NCI-H748 (cell line): ENCODE results near the gene PIGS.
"Not testable (repeated sequence)": the region's sequence is repeated elsewhere in the genome, so short reads cannot be mapped to it uniquely, and the experiment has no call there.

ENCODE experiments used
- DNase-seq: peaks from one replicate; lab custom pipeline; 2025; ENCODE audit not compliant: unreplicated experiment; lab: John Stamatoyannopoulos, UW

Gene PIGS

DNA sequence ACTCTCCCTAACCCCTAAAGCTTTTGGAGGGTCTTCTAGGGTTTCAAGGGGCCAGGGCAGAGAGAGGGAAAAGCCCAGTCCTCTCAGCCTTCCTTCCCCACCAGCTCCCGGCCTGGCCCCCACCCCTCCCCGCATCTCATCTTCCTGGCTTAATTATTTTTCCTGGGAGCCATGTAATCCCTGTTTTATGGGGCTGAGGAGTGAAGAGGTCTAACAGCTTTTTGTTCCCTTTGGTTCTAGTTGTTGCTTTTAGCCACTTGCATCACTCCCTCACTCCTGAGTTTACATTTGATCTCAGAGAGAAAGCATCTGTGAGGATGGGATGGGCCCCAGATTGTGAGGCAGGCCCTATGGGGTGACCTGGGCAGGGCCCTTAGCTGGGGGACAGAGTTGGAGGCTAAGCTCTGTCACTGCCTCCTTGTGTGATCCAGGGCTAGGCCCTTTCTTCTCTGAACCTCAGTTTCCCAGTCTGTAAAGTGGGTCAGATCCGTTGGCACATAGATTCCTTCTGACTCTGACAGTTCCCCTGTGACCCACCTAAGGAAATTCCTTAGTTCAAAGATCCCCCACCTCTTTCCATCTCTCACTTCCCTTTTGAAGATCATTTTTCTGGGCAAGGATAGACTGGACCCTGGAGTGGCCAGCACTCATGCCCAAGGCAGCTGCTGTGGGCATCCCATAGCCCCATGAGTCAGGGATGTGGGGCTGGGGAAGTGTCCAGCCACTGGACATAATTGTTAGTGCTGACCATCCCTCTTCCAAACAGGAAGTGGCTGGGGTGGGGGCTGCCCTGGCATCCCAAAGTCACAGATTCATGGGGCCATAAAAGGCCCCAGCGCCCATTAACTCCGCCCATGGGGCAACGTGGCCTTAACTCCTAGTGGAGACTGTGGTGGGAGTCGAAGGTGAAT, 39.0 kb downstream of the PIGS start:
- no peak for DNase-seq

DNA sequence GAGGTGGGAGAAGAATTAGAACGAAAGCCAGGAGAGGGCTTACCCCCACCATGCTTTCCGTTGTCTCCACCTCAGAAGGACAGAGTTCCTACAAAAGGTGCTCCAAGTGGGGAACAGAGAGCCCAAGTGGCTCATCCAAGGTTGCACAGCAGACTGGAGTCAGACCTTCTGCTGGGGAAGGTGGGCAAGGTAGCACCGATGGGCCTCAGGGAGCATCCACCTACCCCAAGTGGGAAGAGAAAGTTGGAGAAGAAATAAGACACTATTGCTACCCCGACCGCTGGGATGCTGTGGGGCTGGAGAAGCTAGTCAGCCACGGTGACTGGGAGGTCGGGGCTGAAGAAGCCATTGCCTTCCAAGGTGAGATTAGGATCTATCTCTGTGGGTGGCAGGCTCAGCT, 40.4 kb downstream of the PIGS start:
- no peak for DNase-seq

DNA sequence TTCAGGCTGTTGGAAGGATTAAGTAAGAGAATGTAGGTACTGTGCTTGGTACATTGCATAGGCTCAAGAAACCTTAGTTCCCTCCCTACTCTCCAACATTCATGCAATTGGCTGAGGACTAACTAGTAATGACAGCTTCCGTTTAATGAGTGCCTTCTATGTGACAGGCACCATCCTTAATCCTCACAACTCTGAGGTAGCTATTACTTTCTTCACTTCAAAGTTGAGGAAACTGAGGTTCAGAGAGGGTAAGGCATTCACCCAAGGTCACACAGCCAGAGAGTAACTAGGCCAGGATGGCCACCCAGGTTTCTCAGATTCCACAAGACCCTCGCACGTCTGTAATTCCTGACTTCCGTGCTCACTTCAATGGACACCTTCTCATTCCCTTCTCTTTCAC, 41.1 kb downstream of the PIGS start:
- no peak for DNase-seq

DNA sequence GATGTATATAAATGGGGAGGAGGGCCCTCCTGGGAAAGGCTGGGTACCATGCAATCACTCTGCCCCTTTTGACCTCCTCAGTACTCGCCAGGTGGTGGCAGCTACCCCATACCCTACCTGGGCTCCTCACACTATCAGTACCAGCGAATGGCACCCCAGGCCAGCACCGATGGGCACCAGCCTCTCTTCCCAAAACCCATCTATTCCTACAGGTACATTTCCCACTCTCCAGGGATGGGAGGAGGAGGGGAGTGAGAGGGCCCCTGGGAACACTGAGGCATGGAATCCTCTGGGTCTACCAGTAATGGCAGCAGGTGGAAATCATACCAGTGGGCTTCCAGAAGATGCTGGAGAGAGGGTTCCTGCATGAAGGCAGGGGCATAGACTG, 42.3 kb downstream of the PIGS start:
- no peak for DNase-seq

DNA sequence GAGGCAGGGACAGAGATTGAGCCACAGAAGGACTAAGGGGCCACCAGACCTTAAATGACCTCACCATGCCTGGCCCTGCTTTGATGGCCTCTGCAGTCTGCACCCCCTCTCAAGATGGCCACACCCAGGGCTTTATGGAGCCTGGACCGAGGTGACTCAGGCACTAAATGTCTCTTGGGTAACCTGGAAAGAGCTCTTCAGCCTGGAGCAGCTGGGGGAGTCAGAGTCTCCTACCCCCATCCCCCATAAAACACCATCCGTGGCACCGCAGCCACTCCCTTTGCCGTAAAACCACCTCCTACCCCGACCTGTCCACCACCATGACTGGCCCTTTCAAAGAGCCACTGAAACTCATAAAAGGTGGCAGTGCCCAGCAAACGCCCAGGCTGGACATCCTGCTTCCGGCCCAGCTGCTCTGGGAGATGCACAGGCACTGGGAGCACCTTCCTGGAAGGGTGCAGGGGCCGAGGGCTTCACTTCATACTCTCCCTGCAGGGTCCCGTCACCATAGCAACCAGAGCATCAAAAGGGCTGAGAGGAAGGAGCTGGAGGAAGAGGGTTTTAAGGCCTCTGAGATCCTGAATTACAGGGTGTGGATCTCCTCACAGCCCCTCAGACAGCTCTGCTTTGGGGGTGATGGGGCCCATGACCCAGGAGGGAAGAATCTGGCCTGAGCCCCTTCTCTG, 42.9 kb downstream of the PIGS start:
- peak; percentile 16 for DNase-seq

DNA sequence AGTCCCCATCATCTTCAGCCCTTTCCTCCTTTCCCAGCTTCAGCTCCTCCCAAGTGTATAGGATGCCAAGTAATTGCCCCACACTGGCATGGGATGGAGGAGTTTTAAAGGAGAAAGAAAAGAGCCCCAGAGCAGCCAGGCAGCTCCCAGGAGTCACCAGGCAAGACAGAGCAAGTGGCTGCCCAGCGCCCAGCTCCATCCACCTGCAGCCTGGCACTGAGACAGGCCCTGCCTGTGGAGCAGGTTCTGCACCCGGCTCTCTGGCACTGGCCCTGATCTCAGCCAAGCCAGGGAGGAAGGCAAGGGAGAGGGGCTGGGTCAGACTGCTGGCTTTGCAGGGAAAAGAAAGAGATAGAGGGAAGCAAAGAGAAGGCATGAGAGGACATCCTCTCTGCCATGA, 43.5 kb downstream of the PIGS start:
- DNase-seq: no peak

DNA sequence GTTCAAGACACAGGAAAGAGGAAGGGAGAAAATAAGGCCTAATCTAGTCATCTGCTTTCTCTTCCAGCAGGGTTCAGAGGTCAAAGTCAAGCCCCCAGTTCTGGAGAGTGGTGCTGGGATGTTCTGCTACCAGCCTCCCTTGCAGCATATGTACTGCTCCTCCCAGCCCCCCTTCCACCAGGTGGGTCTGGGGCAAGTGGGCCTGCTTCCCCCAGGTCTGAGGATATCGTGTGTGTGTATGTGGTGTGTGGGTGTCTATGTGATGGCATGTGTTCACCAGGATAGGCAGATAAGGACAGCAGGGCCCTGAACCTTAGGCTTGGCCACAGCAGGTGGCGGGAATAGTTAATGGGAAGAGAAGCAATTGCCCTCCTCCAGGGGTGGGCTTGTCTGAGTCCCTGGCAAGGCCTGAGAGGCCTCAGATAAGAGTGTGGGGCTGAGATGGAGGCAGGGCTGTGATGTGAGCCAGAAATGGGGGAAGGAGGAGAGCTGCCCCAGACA, 44.1 kb downstream of the PIGS start:
- no peak for DNase-seq

DNA sequence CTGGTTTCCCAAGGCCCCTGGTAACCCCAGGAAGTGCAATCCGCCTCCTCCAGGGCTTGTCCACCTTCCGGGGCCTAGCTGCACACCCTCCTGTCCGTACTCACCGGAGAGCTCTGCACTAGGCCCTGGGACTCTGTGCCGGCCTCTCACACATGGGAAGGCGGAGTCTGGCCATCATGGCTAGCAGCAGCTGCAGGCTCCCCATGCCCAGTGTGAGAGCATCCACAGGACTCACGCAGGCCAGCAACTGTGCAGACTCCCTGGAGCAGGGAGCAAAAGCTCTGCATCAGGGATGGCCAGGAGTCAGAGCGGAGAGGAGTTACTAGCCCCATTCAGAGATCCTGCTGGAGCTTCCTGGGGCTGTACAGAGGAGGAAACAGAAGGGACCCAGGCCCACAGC, 44.9 kb downstream of the PIGS start:
- DNase-seq: no peak

DNA sequence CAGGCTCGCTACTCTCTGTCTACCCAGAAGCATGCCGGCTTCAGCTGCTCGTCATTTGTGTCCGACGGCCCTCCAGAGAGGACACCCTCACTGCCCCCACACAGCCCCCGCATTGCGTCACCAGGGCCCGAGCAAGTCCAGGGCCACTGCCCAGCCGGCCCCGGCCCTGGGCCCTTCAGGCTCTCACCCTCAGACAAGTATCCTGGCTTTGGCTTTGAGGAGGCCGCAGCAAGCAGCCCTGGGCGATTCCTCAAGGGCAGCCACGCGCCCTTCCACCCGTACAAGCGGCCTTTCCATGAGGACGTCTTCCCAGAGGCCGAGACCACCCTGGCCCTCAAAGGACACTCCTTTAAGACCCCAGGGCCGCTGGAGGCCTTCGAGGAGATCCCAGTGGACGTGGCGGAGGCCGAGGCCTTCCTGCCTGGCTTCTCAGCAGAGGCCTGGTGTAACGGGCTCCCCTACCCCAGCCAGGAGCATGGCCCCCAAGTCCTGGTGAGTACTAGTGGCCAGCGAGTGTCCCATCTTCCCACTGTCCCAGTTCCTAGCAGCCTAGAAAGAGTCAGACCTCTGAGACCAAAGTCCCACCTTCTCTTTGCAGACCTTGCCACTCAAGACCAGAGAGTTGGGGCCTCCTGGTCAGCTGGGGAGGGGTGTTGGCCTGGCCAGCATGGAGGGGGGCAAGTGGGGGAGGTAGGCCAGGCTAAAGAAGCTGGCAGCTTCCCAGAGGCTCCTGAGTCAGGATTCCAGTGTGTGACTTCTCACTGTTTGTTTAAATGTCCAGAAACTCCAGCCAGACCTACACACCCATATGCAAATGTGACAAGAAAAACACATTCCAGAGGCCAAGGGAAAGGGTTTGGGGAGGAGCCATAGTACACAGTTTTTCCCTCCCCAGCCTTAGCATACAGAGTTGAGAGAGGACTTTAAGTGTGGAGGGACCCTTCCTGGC, 46.6 kb downstream of the PIGS start:
- no peak for DNase-seq

DNA sequence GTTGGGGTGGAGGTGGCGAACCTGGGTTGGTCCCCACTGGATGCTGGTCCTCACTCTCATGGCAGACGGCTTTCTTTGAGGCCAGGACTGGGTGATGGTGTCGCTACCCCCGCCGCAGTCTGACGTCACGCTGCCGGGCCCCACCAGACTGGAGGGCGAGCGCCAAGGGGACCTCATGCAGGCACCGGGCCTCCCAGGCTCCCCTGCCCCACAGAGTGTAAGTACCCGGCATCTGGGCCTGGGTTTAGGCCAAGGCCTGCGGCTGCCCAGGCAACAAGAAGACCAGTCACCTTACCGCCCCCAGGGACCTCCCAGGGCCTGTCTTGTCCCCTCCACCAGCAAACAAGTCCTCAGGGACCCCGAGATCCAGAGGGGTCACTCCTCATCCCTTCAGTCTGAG, 47.4 kb downstream of the PIGS start:
- no peak for DNase-seq

DNA sequence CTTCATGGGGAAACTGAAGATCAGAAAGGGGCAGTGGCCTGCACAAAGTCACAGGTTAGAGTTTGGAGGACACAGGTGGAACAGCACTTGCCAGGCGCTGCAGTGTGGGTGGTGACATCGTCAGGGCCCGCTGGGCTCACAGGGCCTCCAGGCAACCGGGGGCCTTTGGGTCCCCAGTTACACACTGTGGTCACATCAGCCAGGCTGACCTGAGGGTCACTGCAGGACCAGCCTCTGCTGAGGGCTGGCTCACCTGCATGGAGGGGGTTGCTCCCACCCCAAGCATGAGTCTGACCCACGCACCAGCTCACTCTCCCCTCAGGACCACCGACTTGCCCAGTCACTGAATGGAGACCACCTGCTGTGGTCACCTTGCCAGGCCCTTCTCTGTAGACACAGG, 48.1 kb downstream of the PIGS start:
- no peak for DNase-seq

DNA sequence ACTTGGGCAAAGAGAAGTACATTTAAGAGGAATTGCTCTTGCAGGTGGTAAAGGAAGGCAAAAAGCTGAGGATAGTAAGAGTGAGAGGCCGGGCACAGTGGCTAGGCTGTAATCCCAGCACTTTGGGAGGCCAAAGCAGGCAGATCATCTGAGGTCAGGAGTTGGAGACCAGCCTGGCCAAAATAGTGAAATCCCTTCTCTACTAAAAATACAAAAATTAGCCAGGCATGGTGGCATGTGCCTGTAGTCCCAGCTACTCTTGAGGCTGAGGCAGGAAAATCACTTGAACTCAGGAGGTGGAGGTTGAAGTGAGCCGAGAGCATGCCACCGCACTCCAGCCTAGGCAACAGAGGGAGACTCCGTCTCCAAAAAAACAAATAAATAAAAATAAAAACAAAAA, 49.0 kb downstream of the PIGS start:
- not testable (repeated sequence) for DNase-seq

DNA sequence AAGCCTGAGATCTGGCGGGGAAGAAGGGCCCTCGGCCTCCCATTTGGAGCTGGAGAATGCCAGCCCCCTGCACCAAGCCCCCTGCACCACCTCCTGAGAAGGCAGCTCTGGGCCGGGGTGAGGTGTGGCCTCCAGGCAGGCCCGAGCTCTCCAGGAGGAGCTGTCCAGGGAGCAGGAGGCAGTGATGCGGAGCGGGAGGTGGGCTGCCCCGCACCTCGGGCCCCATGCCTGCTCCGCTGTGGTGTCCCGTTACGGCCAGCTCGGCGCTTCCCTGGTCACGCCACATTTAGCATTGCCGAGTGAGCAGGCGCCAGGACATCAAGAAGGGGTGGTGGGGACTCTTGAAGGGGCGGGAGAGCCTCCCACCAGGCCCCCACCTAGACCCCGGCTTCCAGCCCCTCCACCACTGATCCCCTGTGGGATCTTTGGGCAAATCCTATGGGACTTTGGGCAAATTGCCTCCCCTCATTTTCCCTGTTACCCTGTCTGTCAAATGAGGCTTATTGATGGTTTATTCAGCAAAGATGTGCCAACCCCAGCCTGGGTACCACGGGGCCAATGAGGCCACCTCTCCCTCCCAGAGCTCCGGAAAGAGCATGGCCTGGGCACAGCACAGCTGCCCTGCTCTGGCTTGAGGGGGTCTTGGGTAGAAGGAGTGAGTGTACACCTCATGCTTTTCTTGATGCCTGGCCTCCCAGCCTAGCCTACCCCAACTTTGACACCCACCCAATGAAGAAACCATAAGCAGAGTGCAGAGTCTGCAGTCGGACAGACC, 49.8 kb downstream of the PIGS start:
- no peak for DNase-seq

DNA sequence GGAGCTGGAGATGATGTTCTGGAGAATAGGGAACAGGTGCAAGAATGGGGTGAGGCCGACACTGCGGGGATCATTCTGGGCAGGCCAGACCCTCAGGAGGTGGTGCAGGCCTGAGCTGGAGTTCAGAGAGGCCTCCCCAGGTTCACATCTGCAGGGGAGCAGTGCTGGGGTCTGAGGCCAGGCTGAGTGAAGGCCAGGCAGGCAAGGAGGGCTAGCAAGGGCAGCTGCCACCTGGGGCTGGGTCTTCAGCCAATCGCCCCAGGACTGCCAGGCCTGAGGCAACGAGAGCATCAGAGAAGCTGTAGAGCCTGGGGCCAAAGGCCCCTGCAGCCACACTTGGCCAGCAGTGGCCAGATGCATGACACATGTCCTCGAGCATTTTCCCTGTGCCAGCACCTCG, 50.6 kb downstream of the PIGS start:
- DNase-seq: no peak

DNA sequence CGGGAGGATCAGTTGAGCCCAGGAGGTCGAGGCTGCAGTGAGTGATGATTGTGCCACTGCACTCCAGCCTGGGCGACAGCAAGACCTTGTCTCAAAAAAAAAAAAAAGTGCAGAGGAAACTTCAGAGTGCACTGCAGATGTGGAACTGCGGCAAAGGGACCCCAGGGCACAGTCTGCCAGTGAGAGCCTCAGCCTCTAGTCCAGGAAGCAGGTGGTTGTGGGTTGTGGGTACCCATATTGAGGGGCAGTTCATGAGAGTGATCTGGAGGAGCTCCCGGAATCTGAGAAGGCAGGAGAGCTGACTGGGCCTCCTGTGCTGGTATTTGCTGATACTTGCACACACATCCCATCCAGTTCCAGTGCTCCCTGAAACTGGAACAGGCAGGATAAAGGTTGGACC, 52.1 kb downstream of the PIGS start:
- DNase-seq: no peak

DNA sequence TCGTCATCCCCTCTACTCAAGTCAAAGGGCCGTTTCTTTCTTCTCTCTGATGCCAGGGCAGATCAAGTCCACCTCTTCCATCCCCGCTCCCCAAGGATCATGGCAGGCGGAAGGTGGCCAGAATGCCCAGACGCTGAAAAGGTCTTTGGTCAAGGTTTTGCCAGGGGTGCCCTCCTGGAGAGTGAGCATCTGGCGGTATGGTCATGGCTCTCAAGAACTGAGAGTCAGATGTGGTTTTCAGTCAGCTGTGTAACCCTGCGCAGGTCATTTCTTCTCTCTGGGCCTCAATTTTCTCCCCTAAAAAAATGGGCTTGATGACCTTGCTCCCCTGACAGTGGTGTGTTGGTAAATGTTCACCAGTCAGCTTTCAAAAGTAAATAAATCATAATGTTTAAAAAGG, 52.7 kb downstream of the PIGS start:
- no peak for DNase-seq

DNA sequence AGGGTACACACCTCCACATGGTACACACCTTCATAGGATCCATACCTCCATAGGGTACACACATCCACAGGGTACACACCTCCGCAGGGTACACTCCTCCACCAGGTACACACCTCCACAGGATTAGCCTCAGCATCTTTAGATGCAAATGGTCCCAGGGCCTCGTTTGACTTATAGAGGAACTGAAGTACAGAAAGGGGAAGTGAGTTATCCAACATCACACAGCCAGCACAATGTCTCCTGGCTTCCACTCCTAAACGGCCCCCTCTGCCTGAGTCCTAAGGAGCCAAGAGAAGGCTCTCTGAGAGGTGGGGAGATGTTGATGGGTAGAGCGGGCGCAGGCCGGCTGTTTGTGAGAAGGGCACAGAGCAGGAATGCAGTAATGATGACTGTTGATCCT, 53.2 kb downstream of the PIGS start:
- DNase-seq: no peak

DNA sequence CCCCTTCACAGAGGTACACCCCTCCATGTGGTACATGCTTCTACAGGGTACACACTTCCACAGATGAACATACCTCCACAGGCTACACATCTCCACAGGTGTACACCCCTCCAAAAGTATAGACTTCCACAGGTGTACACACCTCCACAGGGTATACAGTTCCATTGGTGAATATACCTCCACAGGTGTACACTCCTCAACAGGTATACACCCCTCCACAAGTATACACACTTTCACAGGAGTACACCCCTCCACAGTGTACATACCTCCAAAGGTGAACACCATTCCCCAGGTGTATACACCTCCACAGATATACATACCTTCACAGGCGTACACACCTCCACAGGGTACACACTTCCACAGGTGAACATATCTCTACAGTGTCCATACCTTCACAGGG, 55.8 kb downstream of the PIGS start:
- no peak for DNase-seq

DNA sequence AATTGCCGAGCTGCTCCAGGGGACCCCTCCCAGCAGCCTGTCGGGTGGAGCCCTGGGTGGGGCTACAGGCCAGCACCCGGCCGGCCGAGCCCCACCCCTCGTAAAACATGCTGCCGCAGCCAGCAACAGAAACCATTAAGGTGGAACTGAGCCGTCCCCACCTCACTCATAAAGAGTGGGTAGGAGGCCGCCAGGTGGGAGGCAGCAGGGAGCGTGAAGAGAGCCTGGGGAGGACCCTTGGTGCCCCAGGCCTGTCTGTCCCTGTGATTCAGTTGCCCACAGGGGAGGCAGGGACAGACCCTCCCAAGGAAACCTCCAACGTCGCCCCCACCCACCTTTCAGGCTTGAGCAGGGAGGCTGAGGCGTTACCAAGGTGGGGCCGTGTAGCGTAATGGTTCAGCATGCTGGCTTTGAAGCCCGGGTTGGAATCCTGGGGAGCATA, 56.7 kb downstream of the PIGS start:
- DNase-seq: peak; percentile 37

DNA sequence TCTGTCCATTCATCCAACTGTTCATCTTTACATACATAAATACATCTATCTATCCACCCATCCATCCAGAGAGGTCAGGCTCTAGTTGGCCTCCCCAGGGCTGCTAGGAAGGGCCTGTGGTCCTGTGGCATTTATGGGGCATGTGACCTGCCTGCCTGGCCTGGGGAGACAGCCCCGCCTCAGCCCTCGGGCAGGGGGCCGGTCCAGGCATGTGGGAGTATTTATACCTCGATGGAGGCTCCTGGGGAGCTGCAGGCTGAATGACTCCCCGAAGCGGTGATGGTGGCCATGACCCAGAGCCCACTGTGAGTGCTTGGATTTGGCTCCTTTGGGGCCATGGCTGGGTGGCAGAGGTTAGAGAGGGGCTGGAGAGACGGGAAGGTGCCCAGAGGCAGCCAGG, 57.8 kb downstream of the PIGS start:
- no peak for DNase-seq
